ENCODE measurements around the gene GRIN3A. TPM values are rescaled to one million over a fixed set of nuclear protein-coding genes. Genes with fewer than 3 reads are reported as not detected.

The GRIN3A gene
- total and polyA plus RNA-seq, 2 of the 4 experiments (the other 2 are of a cell fraction): not detected

DNA sequence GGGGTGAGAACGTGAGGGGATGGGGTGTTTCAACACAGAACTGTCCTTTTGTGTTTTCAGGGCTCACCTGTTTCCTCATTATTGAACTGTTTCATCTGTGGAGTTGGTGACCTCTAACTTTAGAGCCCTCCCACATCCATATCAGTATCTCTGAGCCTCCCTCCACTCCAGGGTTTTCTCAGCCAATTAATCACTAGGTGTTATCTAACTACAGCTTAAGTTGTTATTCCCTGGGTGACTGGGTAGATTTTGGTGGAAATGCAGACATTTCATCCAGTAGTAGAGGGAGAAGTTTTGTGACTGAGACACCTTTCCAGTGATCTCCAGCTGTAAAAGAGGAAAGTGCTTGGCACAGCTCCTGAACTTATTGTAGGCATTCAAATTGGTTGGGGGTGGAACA lies 167.3 kb downstream of the GRIN3A start:
- in situ Hi-C loops (cut with MboI; ENCODE audit: low sequenced_read_pairs): no loop called here
- no peak overlapping the region for H3K9ac ChIP-seq (ENCODE audit: low read depth, low read length)
- H3K36me3 ChIP-seq (ENCODE audit: control insufficient read depth, insufficient read depth, low read length): 0 out of 2 replicates have a peak, but pooled peaks cover 3% of the 10 kb centered on the region
- no peaks in the 10 kb centered on the region for H3K4me1 ChIP-seq (ENCODE audit: control insufficient read depth, insufficient read depth, low read length)
- no peak overlapping the region for H3K14ac ChIP-seq (replicated peaks; ENCODE audit: low read depth, low read length)
- no peak for DNase-seq
- no peak overlapping the region for H3K27ac ChIP-seq (ENCODE audit: insufficient read depth, low read length)
- dilution Hi-C loops (cut with HindIII; ENCODE audit: low sequenced_read_pairs, unreplicated experiment): no loop called here
- WGBS, 2 experiments (ENCODE audit: extremely low coverage in 2 of 2, insufficient read length in 1 of 2): no CpG with 5 or more reads among the region's 1 CpG
- ChIA-PET CTCF (no interaction called here), POLR2A (ENCODE audit: unreplicated experiment) (no interaction called here)
- no peak overlapping the region for H4K8ac ChIP-seq (ENCODE audit: low read depth in 2 of 2, low read length in 2 of 2)
- no peak overlapping the region for H2BK120ac ChIP-seq (ENCODE audit: low read depth, low read length)
- no peaks in the 10 kb centered on the region for H3K79me1 ChIP-seq (ENCODE audit: low read depth in 1 of 2, low read length in 2 of 2)
- H3K23ac ChIP-seq (ENCODE audit: low read depth, low read length): no peak overlapping the region
- H3K4me2 ChIP-seq (ENCODE audit: low read depth, low read length): no peak overlapping the region
- H3K18ac ChIP-seq (ENCODE audit: low read depth, low read length): no peak overlapping the region
- H4K20me1 ChIP-seq (ENCODE audit: insufficient read depth, low read length): no peaks in the 10 kb centered on the region
- no peak for ATAC-seq (ENCODE audit: low read depth)
- no peak overlapping the region for H3K4me3 ChIP-seq (ENCODE audit: insufficient read depth, low read depth, low read length)
- H3K9me1 ChIP-seq (ENCODE audit: insufficient read depth, low read length): no peaks in the 10 kb centered on the region
- H4K5ac ChIP-seq (ENCODE audit: low read depth, low read length): no peak overlapping the region
- H3K27me3 ChIP-seq (ENCODE audit: control insufficient read depth, insufficient read depth, low read length): no peaks in the 10 kb centered on the region
- BruUV-seq (replicated peaks): no TSS peak
- H3K9me3 ChIP-seq (ENCODE audit: control insufficient read depth, insufficient read depth, low read length): no peaks in the 10 kb centered on the region
- no peak overlapping the region for H2AK9ac ChIP-seq (replicated peaks; ENCODE audit: low read depth, low read length, poor library complexity)
- no peak overlapping the region for H3K56ac ChIP-seq (ENCODE audit: extremely low read depth, insufficient read depth, low read length)
- no peak overlapping the region for H2AK5ac ChIP-seq (ENCODE audit: low read depth, low read length)
- H2BK5ac ChIP-seq (ENCODE audit: low read depth, low read length, poor library complexity, severe bottlenecking): no peak overlapping the region
- intact Hi-C loops (cut with micrococcal nuclease): no loop called here
- no peak overlapping the region for H2AFZ ChIP-seq (replicated peaks; ENCODE audit: low read length, poor library complexity)
- no peak overlapping the region for H4K91ac ChIP-seq (ENCODE audit: insufficient read depth, low read depth, low read length)
- TF ChIP-seq RFX5 (IDR thresholded peaks at IDR 0.05; ENCODE audit: low read depth, low read length) (no peak), MAFK (IDR thresholded peaks at IDR 0.05; ENCODE audit: low read depth, low read length) (no peak), MAZ (IDR thresholded peaks at IDR 0.05; ENCODE audit: borderline replicate concordance, low read depth, low read length) (no peak), CHD1 (IDR thresholded peaks at IDR 0.05; ENCODE audit: low read depth, low read length) (no peak)
- TF ChIP-seq, protein P1, sequence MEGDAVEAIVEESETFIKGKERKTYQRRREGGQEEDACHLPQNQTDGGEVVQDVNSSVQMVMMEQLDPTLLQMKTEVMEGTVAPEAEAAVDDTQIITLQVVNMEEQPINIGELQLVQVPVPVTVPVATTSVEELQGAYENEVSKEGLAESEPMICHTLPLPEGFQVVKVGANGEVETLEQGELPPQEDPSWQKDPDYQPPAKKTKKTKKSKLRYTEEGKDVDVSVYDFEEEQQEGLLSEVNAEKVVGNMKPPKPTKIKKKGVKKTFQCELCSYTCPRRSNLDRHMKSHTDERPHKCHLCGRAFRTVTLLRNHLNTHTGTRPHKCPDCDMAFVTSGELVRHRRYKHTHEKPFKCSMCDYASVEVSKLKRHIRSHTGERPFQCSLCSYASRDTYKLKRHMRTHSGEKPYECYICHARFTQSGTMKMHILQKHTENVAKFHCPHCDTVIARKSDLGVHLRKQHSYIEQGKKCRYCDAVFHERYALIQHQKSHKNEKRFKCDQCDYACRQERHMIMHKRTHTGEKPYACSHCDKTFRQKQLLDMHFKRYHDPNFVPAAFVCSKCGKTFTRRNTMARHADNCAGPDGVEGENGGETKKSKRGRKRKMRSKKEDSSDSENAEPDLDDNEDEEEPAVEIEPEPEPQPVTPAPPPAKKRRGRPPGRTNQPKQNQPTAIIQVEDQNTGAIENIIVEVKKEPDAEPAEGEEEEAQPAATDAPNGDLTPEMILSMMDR (conservative IDR thresholded peaks at IDR 0.05; ENCODE audit: low read depth, low read length): no peak
- no peak overlapping the region for H2BK15ac ChIP-seq (ENCODE audit: low read depth, low read length)
- H3K4ac ChIP-seq (ENCODE audit: low read depth, low read length): no peak overlapping the region
- H2BK20ac ChIP-seq (ENCODE audit: low read depth, low read length): no peak overlapping the region
